KG1 (cell line): ENCODE measurements around the gene HDAC11.

Source experiments
- DNase-seq: peaks from one replicate; lab custom pipeline; 2025; lab: John Stamatoyannopoulos, UW

HDAC11 gene

GRCh38 chr3:13544293-13544831, 64.3 kb downstream of the HDAC11 start:
- DNase-seq, result no peak

GRCh38 chr3:13544951-13545651, 65.0 kb downstream of the HDAC11 start:
- no peak for DNase-seq

GRCh38 chr3:13545952-13546454, 65.9 kb downstream of the HDAC11 start:
- DNase-seq, result no peak

GRCh38 chr3:13546667-13547171, 66.6 kb downstream of the HDAC11 start:
- DNase-seq, result no peak

GRCh38 chr3:13547591-13548371, 67.7 kb downstream of the HDAC11 start:
- DNase-seq, result no peak

- no peak for DNase-seq
Measured at GRCh38 chr3:13548696-13549622, 68.9 kb downstream of the HDAC11 start, which contains the start of gene FBLN2. FBLN2 (plus strand) TSS chr3:13549125; CDS start chr3:13570356, 21,231 bp downstream.

GRCh38 chr3:13549623-13550422, 69.7 kb downstream of the HDAC11 start:
- no peak for DNase-seq

- DNase-seq, result no peak
Measured at GRCh38 chr3:13550423-13550690, 70.3 kb downstream of the HDAC11 start.

GRCh38 chr3:13550791-13551360, 70.8 kb downstream of the HDAC11 start:
- no peak for DNase-seq

GRCh38 chr3:13552857-13553652, 72.9 kb downstream of the HDAC11 start:
- no peak for DNase-seq

- no peak for DNase-seq
Measured at GRCh38 chr3:13553686-13554085, 73.6 kb downstream of the HDAC11 start.

GRCh38 chr3:13555753-13556152, 75.6 kb downstream of the HDAC11 start:
- no peak for DNase-seq
